Measurements from ENCODE around the gene F12.
A peak's percentile ranks its signal among the peaks of the same experiment; 100 is the strongest.

The F12 gene
- long read RNA-seq, transcript F12-205 (4 exons, 1,573 nt), result major isoform, 10 of 137 reads
- long read RNA-seq, transcript F12-202 (5 exons, 1,480 nt), result minor isoform, 9 of 137 reads
- long read RNA-seq, transcript F12-204 (3 exons, 943 nt), result minor isoform, 5 of 137 reads
- long read RNA-seq, partial matches to known transcripts, result 88 of 137 reads
- long read RNA-seq, other reads (novel, unspliced or antisense), result 25 of 137 reads

- no peaks in the 10 kb centered on the region for H3K27me3 ChIP-seq (ENCODE audit: insufficient read depth, poor library complexity, severe bottlenecking)
- DNase-seq (ENCODE audit: low read depth in 1 of 2, low spot score in 1 of 2), result no peak
- no peak within 1 kb of the TSS for H3K27ac ChIP-seq (replicated peaks)
- TF ChIP-seq SPI1 (IDR thresholded peaks at IDR 0.05; ENCODE audit: borderline replicate concordance, low read depth) (no peak), GABPA (IDR thresholded peaks at IDR 0.05; ENCODE audit: low read depth) (no peak), CTCF (IDR thresholded peaks at IDR 0.05; ENCODE audit: insufficient read depth, low read length) (no peak), REST (IDR thresholded peaks at IDR 0.05; ENCODE audit: insufficient replicate concordance, low read depth) (no peak), POLR2AphosphoS5 (IDR thresholded peaks at IDR 0.05; ENCODE audit: low read depth) (no peak)
- no peak within 1 kb of the TSS for H3K4me3 ChIP-seq (replicated peaks; ENCODE audit: insufficient read depth, low read length)
These were observed at the start of gene F12 for GRCh38 chr5:177409043-177409801. Gene F12 (minus strand): TSS chr5:177409564. CDS start chr5:177409527, 37 bp downstream.

GRCh38 chr5:177458912-177459350, 49.6 kb upstream of the F12 start:
- TF ChIP-seq GABPA (IDR thresholded peaks at IDR 0.05; ENCODE audit: low read depth) (no peak), SPI1 (IDR thresholded peaks at IDR 0.05; ENCODE audit: borderline replicate concordance, low read depth) (no peak), CTCF (IDR thresholded peaks at IDR 0.05; ENCODE audit: insufficient read depth, low read length) (no peak), POLR2AphosphoS5 (IDR thresholded peaks at IDR 0.05; ENCODE audit: low read depth) (no peak), REST (IDR thresholded peaks at IDR 0.05; ENCODE audit: insufficient replicate concordance, low read depth) (no peak)
- Histone ChIP-seq H3K27ac (replicated peaks) (no peak overlapping the region), H3K27me3 (ENCODE audit: insufficient read depth, poor library complexity, severe bottlenecking) (no peaks in the 10 kb centered on the region), H3K4me3 (replicated peaks; ENCODE audit: insufficient read depth, low read length) (no peak overlapping the region)
- DNase-seq (ENCODE audit: low read depth in 1 of 2, low spot score in 1 of 2), result no peak

- Histone ChIP-seq H3K27me3 (ENCODE audit: insufficient read depth, poor library complexity, severe bottlenecking) (no peaks in the 10 kb centered on the region), H3K27ac (replicated peaks) (peak overlapping the region; percentile 33), H3K4me3 (replicated peaks; ENCODE audit: insufficient read depth, low read length) (no peak overlapping the region)
- no peak for TF ChIP-seq GABPA (IDR thresholded peaks at IDR 0.05; ENCODE audit: low read depth)
- no peak for TF ChIP-seq SPI1 (IDR thresholded peaks at IDR 0.05; ENCODE audit: borderline replicate concordance, low read depth)
- TF ChIP-seq POLR2AphosphoS5 (IDR thresholded peaks at IDR 0.05; ENCODE audit: low read depth), result no peak
- no peak for TF ChIP-seq CTCF (IDR thresholded peaks at IDR 0.05; ENCODE audit: insufficient read depth, low read length)
- no peak for TF ChIP-seq REST (IDR thresholded peaks at IDR 0.05; ENCODE audit: insufficient replicate concordance, low read depth)
- no peak for DNase-seq (ENCODE audit: low read depth in 1 of 2, low spot score in 1 of 2)
These were observed 48.7 kb upstream of the F12 start for GRCh38 chr5:177457852-177458681.

Measured in HL-60 (cell line).